HepG2 (cell line): ENCODE data around the gene CIAPIN1. TPM values are rescaled to one million over a fixed set of nuclear protein-coding genes. Genes with fewer than 3 reads are reported as not detected.

Experiments used
- ELF3 ChIP-seq: IDR thresholded peaks from 2 replicates; pipeline ENCODE4 v1.6.1; 2016; ENCODE audit warnings: missing genetic modification reagents, missing compliant biosample characterization
- FOSL1 ChIP-seq: sonication (generic); formaldehyde crosslinking; IDR thresholded peaks from 2 replicates; pipeline ENCODE4 v1.9.0; 2021; ENCODE audit warnings: missing genetic modification reagents, borderline replicate concordance
- KDM4B ChIP-seq: sonication (generic); formaldehyde crosslinking; IDR thresholded peaks from 2 replicates; pipeline ENCODE4 v1.4.0; 2020; ENCODE audit warnings: missing genetic modification reagents
- KLF16 ChIP-seq, 2 experiments: sonication (generic) in 1 of 2; formaldehyde crosslinking in 1 of 2; IDR thresholded peaks; 2 replicates each; pipeline versions ENCODE4 v1.6.1 to v1.8.0; 2016 to 2023; ENCODE audit warnings: missing genetic modification reagents in 2 of 2, missing compliant biosample characterization in 1 of 2
- POLR2G ChIP-seq: fragments of 200-400 bp; formaldehyde crosslinking; IDR thresholded peaks from 2 replicates; pipeline ENCODE4 v1.6.1; 2018; ENCODE audit warnings: mild to moderate bottlenecking, low read depth, low read length, moderate library complexity
- ZFYVE20 ChIP-seq: sonication (generic); formaldehyde crosslinking; IDR thresholded peaks from 2 replicates; pipeline ENCODE4 v1.8.0; 2023; ENCODE audit warnings: low read depth, mild to moderate bottlenecking, moderate library complexity, missing genetic modification reagents, borderline replicate concordance
- ZNF3 ChIP-seq: IDR thresholded peaks from 2 replicates; pipeline ENCODE4 v1.7.0; 2017; ENCODE audit warnings: inconsistent platforms
- ZNF432 ChIP-seq: sonication (generic); formaldehyde crosslinking; IDR thresholded peaks from 2 replicates; pipeline ENCODE4 v1.5.0; 2020; ENCODE audit warnings: missing genetic modification reagents, mild to moderate bottlenecking, borderline replicate concordance
- ZNF788 ChIP-seq: sonication (generic); formaldehyde crosslinking; IDR thresholded peaks from 2 replicates; pipeline ENCODE4 v1.5.0; 2020; ENCODE audit warnings: mild to moderate bottlenecking, missing genetic modification reagents, borderline replicate concordance
- polyA plus RNA-seq, 8 experiments: library from polyadenylated mRNA; depleted of rRNA in 3 of 8; stranded (reverse) in 7 of 8; unstranded in 1 of 8; fragments of >200 nt; fragmentation: Illumina TruSeq in 4 of 8; extraction: Trizol in 4 of 8; gene quantifications; 2 replicates each; pipeline versions ENCODE4 v1.2.1 to v1.2.3, GENCODE V29; 2011 to 2016; ENCODE audit warnings: low read depth in 4 of 8, missing spikeins in 1 of 8, mixed read lengths in 1 of 8; ENCODE audit not compliant: insufficient read depth in 1 of 8
- total RNA-seq, 5 experiments: library from RNA; depleted of rRNA; stranded (reverse); fragments of >200 nt; fragmentation: Illumina TruSeq; extraction: Trizol; gene quantifications; 2 replicates each; pipeline ENCODE4 v1.2.3, GENCODE V29; 2016; ENCODE audit warnings: low read depth in 1 of 5
- TF ChIP-seq, protein P1 (sequence below): sonication (generic); formaldehyde crosslinking; IDR thresholded peaks from 2 replicates; pipeline ENCODE4 v1.4.0; 2020; ENCODE audit warnings: missing genetic modification reagents
- TF ChIP-seq, protein P2 (sequence below): sonication (generic); formaldehyde crosslinking; IDR thresholded peaks from 2 replicates; pipeline ENCODE4 v1.9.0; 2021; ENCODE audit warnings: mild to moderate bottlenecking, missing genetic modification reagents
- TF ChIP-seq, protein P3 (sequence below): sonication (generic); formaldehyde crosslinking; IDR thresholded peaks from 2 replicates; pipeline ENCODE4 v1.4.0; 2020; ENCODE audit warnings: missing genetic modification reagents, borderline replicate concordance
- TF ChIP-seq, protein P4 (sequence below): IDR thresholded peaks from 2 replicates; pipeline ENCODE4 v1.6.1; 2016; ENCODE audit warnings: low read depth, borderline replicate concordance

Gene CIAPIN1
- total and polyA plus RNA-seq, 2 of the 13 experiments (the other 11 are each of a cell fraction or from before 2014, with no cell fraction given): 69.3 to 89.7 TPM

DNA sequence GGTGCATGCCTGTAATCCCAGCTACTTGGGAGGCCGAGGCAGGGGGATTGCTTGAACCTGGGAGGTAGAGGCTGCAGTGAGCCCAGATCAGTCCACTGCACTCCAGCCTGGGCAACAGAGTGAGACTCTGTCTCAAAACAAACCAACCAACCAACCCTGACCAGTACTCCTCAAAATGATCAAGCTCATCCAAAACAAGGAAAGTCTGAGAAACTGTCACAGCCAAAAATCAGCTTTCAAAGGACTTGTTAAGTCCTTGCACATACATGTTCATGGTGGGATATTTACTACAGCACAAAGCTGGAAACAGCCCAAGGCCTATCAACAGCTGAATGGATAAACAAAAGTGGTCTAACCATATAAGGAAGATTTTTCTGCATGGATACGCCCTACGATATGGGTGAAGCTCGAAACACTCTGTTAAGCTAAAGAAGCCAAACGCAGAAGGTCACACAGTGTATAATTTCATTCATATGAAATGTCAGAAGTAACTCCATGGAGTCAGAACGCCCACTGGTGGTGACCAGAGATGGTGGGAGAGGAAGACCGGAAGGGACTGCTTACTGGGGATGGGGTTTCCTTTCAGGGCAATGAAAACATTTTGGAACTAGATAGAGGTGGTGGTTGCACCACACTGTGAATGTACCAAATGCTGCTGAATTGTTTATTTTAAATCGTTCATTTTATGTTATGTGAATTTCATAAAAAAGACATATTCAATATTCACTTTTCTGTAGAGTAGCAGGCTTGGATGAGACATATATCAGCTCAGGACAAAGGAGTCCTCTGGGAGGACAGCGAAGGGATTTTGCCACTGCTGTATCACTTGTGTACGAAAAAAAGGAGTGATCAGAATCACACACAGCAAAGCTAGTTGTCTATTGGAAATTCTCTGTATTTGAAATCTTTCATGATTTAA, 24.9 kb downstream of the CIAPIN1 start (continued):
- 0 out of 4 replicates have a peak, but pooled peaks of 1 of the 2 experiments have one; percentile 37 for TF ChIP-seq KLF16 (CRISPR knock-in tag; IDR thresholded peaks at IDR 0.05)
- no peak for TF ChIP-seq ZNF788 (CRISPR knock-in tag)
- TF ChIP-seq, protein P1, sequence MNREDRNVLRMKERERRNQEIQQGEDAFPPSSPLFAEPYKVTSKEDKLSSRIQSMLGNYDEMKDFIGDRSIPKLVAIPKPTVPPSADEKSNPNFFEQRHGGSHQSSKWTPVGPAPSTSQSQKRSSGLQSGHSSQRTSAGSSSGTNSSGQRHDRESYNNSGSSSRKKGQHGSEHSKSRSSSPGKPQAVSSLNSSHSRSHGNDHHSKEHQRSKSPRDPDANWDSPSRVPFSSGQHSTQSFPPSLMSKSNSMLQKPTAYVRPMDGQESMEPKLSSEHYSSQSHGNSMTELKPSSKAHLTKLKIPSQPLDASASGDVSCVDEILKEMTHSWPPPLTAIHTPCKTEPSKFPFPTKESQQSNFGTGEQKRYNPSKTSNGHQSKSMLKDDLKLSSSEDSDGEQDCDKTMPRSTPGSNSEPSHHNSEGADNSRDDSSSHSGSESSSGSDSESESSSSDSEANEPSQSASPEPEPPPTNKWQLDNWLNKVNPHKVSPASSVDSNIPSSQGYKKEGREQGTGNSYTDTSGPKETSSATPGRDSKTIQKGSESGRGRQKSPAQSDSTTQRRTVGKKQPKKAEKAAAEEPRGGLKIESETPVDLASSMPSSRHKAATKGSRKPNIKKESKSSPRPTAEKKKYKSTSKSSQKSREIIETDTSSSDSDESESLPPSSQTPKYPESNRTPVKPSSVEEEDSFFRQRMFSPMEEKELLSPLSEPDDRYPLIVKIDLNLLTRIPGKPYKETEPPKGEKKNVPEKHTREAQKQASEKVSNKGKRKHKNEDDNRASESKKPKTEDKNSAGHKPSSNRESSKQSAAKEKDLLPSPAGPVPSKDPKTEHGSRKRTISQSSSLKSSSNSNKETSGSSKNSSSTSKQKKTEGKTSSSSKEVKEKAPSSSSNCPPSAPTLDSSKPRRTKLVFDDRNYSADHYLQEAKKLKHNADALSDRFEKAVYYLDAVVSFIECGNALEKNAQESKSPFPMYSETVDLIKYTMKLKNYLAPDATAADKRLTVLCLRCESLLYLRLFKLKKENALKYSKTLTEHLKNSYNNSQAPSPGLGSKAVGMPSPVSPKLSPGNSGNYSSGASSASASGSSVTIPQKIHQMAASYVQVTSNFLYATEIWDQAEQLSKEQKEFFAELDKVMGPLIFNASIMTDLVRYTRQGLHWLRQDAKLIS (CRISPR knock-in tag): no peak
- TF ChIP-seq POLR2G: no peak
- no peak for TF ChIP-seq ZNF3 (CRISPR knock-in tag)
- TF ChIP-seq KDM4B (CRISPR knock-in tag): no peak
- TF ChIP-seq, protein P2, sequence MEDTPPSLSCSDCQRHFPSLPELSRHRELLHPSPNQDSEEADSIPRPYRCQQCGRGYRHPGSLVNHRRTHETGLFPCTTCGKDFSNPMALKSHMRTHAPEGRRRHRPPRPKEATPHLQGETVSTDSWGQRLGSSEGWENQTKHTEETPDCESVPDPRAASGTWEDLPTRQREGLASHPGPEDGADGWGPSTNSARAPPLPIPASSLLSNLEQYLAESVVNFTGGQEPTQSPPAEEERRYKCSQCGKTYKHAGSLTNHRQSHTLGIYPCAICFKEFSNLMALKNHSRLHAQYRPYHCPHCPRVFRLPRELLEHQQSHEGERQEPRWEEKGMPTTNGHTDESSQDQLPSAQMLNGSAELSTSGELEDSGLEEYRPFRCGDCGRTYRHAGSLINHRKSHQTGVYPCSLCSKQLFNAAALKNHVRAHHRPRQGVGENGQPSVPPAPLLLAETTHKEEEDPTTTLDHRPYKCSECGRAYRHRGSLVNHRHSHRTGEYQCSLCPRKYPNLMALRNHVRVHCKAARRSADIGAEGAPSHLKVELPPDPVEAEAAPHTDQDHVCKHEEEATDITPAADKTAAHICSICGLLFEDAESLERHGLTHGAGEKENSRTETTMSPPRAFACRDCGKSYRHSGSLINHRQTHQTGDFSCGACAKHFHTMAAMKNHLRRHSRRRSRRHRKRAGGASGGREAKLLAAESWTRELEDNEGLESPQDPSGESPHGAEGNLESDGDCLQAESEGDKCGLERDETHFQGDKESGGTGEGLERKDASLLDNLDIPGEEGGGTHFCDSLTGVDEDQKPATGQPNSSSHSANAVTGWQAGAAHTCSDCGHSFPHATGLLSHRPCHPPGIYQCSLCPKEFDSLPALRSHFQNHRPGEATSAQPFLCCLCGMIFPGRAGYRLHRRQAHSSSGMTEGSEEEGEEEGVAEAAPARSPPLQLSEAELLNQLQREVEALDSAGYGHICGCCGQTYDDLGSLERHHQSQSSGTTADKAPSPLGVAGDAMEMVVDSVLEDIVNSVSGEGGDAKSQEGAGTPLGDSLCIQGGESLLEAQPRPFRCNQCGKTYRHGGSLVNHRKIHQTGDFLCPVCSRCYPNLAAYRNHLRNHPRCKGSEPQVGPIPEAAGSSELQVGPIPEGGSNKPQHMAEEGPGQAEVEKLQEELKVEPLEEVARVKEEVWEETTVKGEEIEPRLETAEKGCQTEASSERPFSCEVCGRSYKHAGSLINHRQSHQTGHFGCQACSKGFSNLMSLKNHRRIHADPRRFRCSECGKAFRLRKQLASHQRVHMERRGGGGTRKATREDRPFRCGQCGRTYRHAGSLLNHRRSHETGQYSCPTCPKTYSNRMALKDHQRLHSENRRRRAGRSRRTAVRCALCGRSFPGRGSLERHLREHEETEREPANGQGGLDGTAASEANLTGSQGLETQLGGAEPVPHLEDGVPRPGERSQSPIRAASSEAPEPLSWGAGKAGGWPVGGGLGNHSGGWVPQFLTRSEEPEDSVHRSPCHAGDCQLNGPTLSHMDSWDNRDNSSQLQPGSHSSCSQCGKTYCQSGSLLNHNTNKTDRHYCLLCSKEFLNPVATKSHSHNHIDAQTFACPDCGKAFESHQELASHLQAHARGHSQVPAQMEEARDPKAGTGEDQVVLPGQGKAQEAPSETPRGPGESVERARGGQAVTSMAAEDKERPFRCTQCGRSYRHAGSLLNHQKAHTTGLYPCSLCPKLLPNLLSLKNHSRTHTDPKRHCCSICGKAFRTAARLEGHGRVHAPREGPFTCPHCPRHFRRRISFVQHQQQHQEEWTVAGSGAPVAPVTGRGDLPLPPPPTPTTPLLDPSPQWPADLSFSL (CRISPR knock-in tag): no peak
- no peak for TF ChIP-seq ZFYVE20 (CRISPR knock-in tag)
- TF ChIP-seq FOSL1: no peak
- peak; percentile 25; the same call in 1 of the 2 replicates for TF ChIP-seq ELF3 (CRISPR knock-in tag)
- TF ChIP-seq, protein P3, sequence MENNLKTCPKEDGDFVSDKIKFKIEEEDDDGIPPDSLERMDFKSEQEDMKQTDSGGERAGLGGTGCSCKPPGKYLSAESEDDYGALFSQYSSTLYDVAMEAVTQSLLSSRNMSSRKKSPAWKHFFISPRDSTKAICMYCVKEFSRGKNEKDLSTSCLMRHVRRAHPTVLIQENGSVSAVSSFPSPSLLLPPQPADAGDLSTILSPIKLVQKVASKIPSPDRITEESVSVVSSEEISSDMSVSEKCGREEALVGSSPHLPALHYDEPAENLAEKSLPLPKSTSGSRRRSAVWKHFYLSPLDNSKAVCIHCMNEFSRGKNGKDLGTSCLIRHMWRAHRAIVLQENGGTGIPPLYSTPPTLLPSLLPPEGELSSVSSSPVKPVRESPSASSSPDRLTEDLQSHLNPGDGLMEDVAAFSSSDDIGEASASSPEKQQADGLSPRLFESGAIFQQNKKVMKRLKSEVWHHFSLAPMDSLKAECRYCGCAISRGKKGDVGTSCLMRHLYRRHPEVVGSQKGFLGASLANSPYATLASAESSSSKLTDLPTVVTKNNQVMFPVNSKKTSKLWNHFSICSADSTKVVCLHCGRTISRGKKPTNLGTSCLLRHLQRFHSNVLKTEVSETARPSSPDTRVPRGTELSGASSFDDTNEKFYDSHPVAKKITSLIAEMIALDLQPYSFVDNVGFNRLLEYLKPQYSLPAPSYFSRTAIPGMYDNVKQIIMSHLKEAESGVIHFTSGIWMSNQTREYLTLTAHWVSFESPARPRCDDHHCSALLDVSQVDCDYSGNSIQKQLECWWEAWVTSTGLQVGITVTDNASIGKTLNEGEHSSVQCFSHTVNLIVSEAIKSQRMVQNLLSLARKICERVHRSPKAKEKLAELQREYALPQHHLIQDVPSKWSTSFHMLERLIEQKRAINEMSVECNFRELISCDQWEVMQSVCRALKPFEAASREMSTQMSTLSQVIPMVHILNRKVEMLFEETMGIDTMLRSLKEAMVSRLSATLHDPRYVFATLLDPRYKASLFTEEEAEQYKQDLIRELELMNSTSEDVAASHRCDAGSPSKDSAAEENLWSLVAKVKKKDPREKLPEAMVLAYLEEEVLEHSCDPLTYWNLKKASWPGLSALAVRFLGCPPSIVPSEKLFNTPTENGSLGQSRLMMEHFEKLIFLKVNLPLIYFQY: 0 out of 2 replicates have a peak, but pooled peaks have one; percentile 28
- TF ChIP-seq ZNF432 (CRISPR knock-in tag): no peak
- TF ChIP-seq, protein P4, sequence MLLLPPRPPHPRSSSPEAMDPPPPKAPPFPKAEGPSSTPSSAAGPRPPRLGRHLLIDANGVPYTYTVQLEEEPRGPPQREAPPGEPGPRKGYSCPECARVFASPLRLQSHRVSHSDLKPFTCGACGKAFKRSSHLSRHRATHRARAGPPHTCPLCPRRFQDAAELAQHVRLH (CRISPR knock-in tag): peak; percentile 70; the same call in 1 of the 2 replicates
